ENCODE measurements around the gene NRG3. TPM values are rescaled to one million over a fixed set of nuclear protein-coding genes. Genes with fewer than 3 reads are reported as not detected.

Gene NRG3
- total RNA-seq, 1 donor from 2014 or later: 1.6 TPM

DNA sequence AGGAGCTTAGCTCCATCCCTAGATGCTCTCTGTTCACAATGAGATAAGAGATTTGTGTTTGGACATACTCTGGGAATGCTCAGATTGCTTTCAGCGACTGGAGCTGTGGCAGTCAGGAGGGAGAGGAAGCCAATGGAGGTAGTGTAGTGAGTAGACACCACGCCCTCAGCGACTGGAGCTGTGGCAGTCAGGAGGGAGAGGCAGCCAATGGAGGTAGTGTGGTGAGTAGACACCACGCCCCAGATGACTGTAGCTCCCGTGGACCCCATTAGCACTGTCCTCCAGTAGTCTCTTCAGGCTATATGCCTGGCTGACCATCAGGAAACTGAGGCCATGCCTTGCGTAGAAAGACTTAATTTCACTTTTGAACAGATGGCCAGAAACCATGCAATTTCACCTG, 1033.8 kb downstream of the NRG3 start:
- no peaks in the 10 kb centered on the region for H3K4me1 ChIP-seq
- intact Hi-C loops (cut with DNase I): no loop called here
- H3K27me3 ChIP-seq: no peaks in the 10 kb centered on the region
- H3K27ac ChIP-seq: no peak overlapping the region
- DNase-seq (ENCODE audit: low spot score in 2 of 2): no peak
- no peaks in the 10 kb centered on the region for H3K9me3 ChIP-seq
- H3K36me3 ChIP-seq: no peaks in the 10 kb centered on the region
- TF ChIP-seq, protein P1, sequence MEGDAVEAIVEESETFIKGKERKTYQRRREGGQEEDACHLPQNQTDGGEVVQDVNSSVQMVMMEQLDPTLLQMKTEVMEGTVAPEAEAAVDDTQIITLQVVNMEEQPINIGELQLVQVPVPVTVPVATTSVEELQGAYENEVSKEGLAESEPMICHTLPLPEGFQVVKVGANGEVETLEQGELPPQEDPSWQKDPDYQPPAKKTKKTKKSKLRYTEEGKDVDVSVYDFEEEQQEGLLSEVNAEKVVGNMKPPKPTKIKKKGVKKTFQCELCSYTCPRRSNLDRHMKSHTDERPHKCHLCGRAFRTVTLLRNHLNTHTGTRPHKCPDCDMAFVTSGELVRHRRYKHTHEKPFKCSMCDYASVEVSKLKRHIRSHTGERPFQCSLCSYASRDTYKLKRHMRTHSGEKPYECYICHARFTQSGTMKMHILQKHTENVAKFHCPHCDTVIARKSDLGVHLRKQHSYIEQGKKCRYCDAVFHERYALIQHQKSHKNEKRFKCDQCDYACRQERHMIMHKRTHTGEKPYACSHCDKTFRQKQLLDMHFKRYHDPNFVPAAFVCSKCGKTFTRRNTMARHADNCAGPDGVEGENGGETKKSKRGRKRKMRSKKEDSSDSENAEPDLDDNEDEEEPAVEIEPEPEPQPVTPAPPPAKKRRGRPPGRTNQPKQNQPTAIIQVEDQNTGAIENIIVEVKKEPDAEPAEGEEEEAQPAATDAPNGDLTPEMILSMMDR (IDR thresholded peaks at IDR 0.05): no peak
- H3K4me3 ChIP-seq: no peak overlapping the region

DNA sequence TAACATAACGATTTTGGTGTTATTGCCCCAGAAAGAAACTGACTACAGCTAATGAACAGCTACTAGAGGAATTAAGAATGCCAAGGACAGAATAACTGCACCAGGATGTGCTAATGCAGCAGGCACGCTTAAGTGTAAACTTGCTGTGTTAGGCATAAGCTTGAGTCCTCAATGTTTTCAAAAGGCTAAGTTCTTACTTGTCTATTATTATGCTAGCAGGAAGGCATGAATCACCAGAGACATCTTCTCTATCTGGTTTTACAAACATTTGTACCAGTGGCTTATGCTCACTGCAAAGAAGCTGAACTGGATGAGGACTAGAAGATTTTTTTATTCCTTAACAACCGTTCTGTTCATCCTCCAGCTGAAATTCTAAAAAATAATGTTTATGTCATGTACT, 1035.3 kb downstream of the NRG3 start:
- TF ChIP-seq, protein P1 (IDR thresholded peaks at IDR 0.05): no peak
- H3K4me1 ChIP-seq: no peaks in the 10 kb centered on the region
- H3K36me3 ChIP-seq: no peaks in the 10 kb centered on the region
- intact Hi-C loops (cut with DNase I): no loop called here
- no peak for DNase-seq (ENCODE audit: low spot score in 2 of 2)
- no peaks in the 10 kb centered on the region for H3K9me3 ChIP-seq
- no peak overlapping the region for H3K27ac ChIP-seq
- no peaks in the 10 kb centered on the region for H3K27me3 ChIP-seq
- no peak overlapping the region for H3K4me3 ChIP-seq

DNA sequence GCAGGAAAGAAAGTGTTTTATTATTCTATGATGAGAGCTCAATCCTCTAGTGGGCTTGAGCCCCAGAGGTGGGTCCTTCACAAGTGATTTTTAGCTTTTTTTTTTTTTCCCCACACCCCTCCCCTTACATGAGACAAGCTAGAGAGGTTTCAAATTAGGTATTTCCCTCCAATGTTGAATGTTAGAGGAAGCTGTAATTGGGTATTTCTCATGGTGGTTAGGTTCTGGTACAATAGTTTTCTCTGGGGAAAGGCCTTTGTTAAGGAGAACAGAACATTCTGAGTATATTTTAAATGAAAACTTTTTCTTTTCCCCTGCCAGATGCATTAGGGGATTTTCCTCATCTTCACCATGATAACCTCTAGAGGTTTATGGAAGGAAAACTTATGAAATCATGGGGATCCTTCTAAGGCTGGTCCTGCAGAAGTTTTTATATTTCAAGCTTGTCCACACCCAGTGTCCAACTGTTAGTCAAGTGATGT, 1039.7 kb downstream of the NRG3 start:
- H3K27me3 ChIP-seq: no peaks in the 10 kb centered on the region
- no peak overlapping the region for H3K4me3 ChIP-seq
- no peak overlapping the region for H3K27ac ChIP-seq
- H3K4me1 ChIP-seq: peaks cover 0 to 3% of the 10 kb centered on the region in 2 donors
- intact Hi-C loops (cut with DNase I): no loop called here
- TF ChIP-seq, protein P1 (IDR thresholded peaks at IDR 0.05): no peak
- H3K36me3 ChIP-seq: no peaks in the 10 kb centered on the region
- DNase-seq (ENCODE audit: low spot score in 2 of 2): no peak
- H3K9me3 ChIP-seq: no peaks in the 10 kb centered on the region

DNA sequence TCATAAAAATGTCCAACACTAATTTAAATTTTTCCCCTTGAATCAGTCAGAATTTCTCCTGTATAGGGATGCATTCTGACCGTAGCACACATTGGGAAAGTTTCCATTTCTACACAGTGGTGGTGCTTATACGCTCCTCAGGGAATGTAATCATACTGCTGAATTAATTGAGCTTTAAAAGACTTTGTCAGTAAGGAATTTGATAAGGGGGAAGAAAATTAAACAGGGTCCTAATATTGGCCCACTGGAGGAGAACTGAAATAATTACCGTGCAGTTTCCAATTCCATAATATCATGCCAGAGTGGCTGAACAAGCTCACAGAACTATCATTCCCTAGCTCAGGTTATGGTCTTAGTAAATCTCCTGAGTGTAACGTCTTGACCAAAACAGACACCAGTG, 1041.9 kb downstream of the NRG3 start:
- no peaks in the 10 kb centered on the region for H3K9me3 ChIP-seq
- no peak overlapping the region for H3K27ac ChIP-seq
- no peaks in the 10 kb centered on the region for H3K27me3 ChIP-seq
- TF ChIP-seq, protein P1 (IDR thresholded peaks at IDR 0.05): no peak
- DNase-seq (ENCODE audit: low spot score in 2 of 2): no peak
- H3K36me3 ChIP-seq: no peaks in the 10 kb centered on the region
- H3K4me3 ChIP-seq: no peak overlapping the region
- peaks cover 0 to 3% of the 10 kb centered on the region in 2 donors for H3K4me1 ChIP-seq
- intact Hi-C loops (cut with DNase I): no loop called here

DNA sequence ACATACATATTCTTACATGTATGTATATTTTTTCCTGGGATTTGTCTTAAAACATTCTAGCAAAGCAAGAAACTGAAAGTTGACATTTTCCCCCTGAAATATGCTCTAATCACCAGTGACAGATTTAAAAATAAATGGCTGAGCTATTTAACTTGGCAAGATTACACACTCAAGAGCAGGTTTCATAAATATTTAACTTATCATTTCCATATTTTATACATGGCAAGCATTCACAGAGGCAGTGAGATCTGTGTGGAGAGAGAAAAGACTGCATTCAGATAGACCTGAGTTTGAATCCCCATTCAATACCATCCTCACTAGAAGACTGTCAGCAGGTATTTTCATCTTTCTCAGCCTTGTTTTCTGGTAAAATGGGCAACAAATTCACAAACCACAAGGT, 1043.0 kb downstream of the NRG3 start:
- no peak for DNase-seq (ENCODE audit: low spot score in 2 of 2)

More for the DNA sequence above, 1043.0 kb downstream of the NRG3 start:
- no peaks in the 10 kb centered on the region for H3K36me3 ChIP-seq
- no peaks in the 10 kb centered on the region for H3K27me3 ChIP-seq
- peaks cover 0 to 3% of the 10 kb centered on the region in 2 donors for H3K4me1 ChIP-seq
- H3K4me3 ChIP-seq: no peak overlapping the region
- TF ChIP-seq, protein P1 (IDR thresholded peaks at IDR 0.05): no peak
- no peak overlapping the region for H3K27ac ChIP-seq
- H3K9me3 ChIP-seq: no peaks in the 10 kb centered on the region
- intact Hi-C loops (cut with DNase I): no loop called here
